ENCODE data around the gene SPCS2.
"Not testable (repeated sequence)": the region's sequence is repeated elsewhere in the genome, so short reads cannot be mapped to it uniquely, and the experiment has no call there.

The SPCS2 gene

DNA sequence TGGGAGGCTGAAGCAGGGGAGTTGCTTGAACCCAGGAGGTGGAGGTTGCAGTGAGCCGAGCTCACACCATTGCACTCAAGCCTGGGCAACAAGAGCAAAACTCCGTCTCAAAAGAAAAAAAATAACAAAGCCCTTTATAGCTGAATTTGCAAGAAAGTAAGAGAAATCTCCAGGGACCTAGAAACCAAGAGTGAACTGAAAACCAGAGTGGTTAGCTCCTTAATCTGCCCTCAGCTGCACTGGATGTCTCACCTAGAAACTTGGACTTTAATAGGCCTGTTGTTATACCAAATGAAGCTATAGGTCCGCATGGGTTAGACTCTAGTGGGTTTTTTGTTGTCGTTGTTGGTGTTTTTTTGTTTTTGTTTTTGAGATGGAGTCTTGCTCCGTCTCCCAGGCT lies 43.8 kb downstream of the SPCS2 start:
- FAIRE-seq (peak; percentile 72), DNase-seq (ENCODE audit: insufficient read length, low spot score) (peak; percentile 10)

DNA sequence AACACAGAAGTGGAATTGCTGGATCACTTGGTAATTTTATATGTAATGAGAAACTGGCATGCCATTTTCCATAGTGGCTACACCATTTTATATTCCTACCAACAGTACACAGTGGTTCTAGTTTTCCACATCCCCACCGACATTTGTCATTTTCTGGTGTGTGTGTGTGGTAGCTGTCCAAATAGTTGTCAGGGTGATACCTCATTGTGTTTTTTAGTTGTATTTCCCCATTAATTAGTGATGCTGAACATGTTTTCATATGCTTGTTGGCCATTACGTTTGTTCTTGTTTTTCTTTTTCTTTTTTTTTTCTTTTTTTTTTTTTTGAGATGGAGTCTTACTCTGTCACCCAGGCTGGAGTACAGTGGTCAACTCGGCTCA lies 51.9 kb downstream of the SPCS2 start:
- FAIRE-seq, result no peak
- DNase-seq (ENCODE audit: insufficient read length, low spot score), result no peak

DNA sequence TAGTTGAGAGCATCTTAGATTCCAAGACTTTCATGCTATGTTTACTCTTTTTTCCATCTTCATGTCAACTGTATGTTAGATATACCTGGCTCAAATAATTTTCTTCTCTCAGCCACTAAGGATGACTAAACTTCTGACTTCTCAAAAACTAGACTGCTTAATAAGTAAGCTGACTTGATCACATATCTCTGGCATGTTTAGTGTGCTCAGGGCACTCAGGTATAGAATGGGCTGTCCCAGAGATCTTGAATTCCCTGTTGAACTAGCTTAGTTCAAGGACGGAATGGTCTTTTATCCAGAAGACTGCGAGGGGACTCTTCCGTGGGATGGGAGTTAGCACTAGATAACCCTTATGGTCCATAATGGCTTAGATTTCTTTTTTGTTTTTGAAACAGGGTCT lies 52.6 kb downstream of the SPCS2 start:
- no peak for DNase-seq (ENCODE audit: insufficient read length, low spot score)
- FAIRE-seq, result peak; percentile 74

DNA sequence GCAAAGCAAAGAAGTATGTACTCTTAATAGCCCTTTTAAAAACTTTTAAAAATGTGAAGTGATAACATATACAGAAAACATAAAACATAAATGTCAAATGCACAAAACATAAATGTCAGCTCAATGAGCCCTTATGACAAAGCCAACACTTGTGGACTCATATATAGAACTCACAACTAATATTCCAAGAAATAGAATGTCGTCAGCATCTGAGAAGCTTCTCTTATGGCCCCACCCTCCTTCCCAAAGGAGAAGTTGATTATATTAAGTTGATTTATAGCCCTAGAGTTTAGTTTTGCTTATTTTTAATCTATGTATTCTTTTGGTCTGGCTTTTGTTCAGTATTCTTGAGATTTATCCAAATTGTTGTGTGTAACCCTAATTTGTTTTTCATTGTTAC lies 53.5 kb downstream of the SPCS2 start:
- DNase-seq (ENCODE audit: insufficient read length, low spot score) (no peak), FAIRE-seq (no peak)

DNA sequence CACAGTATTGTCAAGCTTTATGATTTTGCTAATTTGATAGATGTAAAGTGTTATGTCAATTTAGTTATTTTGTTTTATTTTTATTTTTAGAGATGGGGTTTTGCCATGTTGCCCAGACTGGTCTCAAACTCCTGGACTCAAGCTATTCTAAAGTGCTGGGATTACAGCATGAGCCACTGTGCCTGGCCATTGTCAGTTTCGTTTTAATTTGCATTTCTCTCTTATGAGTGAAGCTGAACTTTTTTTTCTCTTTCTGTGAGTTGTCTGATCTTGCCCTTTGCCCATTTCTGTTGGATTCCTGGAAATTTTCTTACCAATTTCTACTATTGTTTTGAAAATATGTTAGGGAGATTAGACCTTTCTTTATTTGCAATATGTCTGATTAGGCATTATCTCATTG lies 55.1 kb downstream of the SPCS2 start:
- DNase-seq (ENCODE audit: insufficient read length, low spot score) (no peak), FAIRE-seq (no peak)

DNA sequence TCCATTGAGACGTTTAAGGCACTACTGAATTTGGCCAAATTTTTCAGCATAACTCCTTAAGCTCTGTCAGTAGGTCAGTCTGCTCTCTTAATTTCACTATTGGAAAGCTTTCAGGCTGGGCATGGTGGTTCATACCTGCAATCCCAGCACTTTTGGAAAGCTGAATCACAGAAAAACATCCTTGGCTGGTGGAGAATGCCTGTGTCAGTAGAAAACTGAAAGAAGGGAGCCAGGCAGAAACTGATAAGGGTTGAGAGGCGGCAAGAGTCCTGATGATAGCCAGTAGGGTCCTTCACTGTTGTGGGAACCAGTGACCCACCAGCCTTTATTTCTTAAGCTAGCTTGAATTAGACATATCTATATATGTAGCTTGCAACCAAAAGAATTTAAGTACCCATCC lies 62.3 kb downstream of the SPCS2 start:
- DNase-seq (ENCODE audit: insufficient read length, low spot score) (no peak), FAIRE-seq (no peak)

DNA sequence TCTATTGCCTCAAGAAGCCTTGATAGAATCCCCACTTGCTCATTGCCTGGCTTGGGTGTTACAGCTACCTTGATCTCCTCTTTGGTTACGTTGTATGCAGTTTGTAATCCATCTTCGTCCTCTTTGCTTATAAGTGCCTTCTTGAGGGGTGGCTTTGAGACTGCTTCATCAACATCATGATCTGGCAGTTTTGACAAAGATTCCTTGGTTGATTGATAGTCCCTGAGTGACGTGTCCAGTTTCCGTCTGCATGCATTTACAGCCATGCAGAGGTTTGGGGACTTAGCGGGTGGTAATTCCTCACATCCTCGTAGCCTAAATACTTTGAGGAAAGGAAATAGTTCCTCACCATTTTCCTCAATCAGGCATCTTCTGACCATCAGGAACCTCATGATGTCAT lies 62.8 kb downstream of the SPCS2 start:
- FAIRE-seq, result no peak
- DNase-seq (ENCODE audit: insufficient read length, low spot score), result no peak

DNA sequence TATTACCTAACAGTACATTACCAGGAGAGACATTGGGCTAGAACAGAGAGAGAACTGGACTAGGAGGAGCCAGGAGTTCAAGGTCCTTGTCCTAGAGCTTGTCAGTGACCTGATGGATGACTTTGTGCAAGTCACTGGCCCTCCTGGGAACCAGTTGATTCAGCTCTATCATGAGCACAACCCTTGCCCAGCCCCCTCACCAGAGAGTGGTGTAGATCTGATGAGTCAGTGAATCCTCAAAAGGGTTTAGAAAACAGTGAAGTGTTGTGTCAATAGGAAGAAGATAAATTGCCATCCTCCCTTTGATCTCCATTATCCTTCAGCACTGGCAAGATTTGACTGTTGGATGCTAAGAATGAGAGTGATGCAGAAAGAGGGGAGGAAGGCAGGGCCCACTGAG lies 64.0 kb downstream of the SPCS2 start:
- DNase-seq (ENCODE audit: insufficient read length, low spot score) (no peak), FAIRE-seq (no peak)

DNA sequence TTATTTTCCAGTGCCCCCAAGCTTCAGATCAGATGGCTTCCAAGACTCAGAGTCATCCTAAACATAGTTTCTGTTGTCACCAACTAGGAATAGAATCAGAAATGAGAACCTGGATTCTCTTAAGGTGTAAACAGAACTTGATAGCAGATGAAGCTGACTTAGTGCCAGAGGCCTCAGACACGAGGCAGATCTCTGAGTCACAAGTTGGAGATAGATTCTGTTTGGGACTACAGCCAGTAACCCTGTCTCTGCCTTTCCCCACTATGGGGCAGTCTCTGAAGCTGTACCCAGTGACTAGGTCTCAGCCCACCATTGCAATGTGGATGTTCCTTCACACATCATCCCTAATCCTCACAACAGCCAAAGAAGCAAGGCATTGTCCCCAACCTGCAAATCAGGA lies 65.1 kb downstream of the SPCS2 start:
- DNase-seq (ENCODE audit: insufficient read length, low spot score), result no peak
- FAIRE-seq, result no peak

DNA sequence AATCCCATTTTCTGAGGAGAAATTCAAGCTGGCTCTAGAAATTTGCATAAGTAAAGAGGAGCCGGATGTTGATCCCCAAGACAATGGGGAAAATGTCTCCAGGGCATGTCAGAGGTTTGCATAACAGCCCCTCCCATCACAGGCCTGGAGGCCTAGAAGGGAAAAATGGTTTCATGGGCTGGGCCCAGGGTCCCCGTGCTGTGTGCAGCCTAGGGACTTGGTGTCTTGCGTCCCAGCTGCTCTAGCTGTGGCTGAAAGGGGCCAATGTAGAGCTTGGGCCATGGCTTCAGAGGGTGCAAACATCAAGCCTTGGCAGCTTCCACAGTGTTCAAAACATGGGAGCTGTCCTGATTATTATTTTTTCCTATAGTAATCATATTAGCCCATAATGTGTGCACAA lies 70.1 kb downstream of the SPCS2 start:
- not testable (repeated sequence) for FAIRE-seq

DNA sequence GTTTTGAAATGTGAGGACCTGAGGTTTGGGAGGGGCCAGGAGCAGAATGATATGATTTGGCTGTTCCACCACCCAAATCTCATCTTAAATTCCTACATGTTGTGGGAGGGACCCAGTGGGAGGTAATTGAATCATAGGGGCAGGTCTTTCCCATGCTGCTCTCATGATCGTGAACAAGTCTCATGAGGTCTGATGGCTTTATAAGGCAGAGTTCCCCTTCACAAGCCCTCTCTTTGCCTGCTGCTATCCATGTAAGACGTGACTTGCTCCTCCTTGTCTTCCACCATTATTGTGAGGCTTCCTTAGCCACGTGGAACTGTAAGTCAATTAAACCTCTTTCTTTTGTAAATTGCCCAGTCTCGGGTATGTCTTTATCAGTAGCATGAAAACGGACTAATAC lies 71.3 kb downstream of the SPCS2 start:
- FAIRE-seq; DNase-seq (ENCODE audit: insufficient read length, low spot score): not testable (repeated sequence)

More for the DNA sequence above, 70.1 kb downstream of the SPCS2 start:
- DNase-seq (ENCODE audit: insufficient read length, low spot score), result not testable (repeated sequence)

DNA sequence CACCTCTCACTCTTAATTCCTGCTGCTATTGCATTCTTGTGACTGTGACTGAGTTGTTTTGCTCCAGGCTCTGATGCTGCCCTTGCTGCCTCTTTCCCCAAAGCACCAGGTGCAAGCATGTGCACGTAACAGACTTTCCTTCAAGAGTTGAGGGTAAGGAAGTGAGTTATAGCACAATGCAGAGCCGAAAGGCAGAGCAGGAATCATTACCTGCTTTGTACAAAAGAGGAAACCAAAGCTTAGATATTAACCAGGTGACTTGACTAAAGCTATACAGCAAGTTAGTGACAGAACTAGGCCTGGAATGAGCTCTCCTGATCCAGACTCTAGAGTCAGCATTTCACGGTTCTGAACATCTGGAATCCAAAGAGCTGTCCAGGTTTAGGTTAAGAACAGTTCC lies 73.2 kb downstream of the SPCS2 start:
- DNase-seq (ENCODE audit: insufficient read length, low spot score) (peak; percentile 31), FAIRE-seq (peak; percentile 95)

DNA sequence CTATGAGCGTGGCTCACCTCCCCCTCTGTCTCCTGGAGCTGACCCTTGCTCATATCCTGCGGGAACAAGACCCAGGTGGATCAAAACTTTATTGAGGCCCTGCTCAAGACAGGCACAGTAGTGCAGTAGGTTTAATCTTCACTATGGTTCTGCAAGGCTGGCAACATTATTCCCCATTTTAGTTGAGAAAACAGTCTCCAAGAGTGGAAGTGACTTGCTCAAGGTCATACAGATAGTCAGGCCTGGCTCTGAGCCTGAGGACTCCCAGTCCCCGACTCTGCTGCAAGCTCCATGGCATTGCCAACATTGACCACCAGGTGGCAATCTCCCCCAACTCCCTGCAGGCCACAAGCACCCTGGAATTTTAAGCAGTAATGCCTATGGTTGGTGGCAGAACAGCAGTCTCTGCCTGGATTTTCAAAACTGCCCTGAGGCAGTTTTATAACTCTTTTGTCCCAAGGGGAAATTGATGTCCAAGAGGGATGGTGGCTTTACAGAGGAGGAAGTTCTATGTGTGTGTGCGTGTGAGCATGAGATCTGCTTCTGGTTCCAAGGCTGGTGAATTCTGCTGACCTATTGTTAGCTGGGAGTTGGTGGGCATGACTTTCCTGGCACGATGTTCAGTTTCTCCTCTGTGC lies 73.8 kb downstream of the SPCS2 start:
- FAIRE-seq (no peak), DNase-seq (ENCODE audit: insufficient read length, low spot score) (peak; percentile 66)

DNA sequence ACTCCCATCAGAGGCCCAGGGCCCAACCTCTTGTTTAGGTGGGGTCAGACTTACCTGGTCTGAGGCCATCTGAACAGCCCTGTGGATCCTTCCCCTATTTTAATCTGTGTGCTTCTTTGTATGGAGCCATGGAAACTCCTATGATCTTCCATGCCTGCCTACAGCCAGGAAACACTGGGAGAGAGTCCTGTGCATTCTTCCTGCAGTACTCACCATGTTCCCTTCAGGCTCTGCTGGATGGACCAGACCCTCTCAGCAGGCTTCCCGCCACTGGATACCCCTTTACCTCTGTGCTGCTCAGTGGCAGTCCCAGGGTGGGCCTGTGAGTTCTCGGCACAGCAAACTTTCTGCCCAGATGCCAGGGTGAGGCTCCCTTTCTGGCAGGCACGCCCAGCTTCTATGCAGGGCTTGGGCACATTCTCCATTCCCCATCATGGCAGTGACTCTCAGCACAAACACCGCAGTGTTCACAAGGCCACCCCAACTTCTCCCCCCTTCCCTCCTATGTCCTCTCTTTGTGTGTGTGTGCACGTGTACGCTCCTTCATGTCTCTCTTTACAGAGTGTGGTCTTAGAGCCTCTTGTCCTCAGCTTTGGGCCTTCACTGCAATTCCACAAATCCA lies 74.5 kb downstream of the SPCS2 start:
- FAIRE-seq (no peak), DNase-seq (ENCODE audit: insufficient read length, low spot score) (no peak)

DNA sequence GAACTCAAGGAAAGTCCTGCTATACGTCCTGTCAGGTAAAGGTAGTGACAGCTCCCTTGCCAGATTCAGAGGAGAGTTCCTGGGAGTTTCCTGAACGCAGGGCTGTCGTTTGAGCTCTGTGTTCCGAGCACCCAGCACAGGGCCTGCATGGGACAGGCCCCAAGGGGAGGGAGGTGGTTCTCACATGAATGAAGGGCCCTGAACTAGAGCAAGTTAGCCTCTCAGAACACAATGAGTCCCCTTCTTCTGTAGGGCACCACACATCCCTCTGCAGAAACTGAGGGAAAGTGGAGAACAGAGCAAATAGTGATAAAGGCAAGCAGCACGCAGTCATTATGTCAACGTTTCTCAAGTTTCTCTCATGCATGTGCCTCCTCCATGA lies 75.0 kb downstream of the SPCS2 start:
- DNase-seq (ENCODE audit: insufficient read length, low spot score) (no peak), FAIRE-seq (no peak)

DNA sequence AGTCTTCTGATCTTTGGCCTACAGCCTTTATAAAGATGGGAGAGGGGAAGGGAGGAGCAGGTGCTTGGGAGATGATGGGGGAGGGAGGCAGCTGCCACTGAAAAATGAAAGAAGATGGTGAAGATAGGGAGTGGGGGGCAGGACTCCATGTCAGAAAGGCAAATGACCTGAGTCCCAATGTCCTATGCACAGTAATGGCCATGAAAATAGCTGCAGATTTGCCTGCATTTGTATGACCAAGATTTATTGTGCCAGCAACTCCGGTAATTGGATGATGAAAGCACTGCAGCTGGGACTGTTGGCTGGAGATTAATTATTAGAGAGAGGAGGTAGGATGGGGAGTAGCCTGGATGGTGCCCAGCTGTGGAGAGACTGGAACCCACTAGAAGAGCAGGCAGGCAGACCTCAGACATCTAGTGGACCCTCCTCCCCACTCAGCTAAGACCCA lies 75.7 kb downstream of the SPCS2 start:
- FAIRE-seq, result no peak
- no peak for DNase-seq (ENCODE audit: insufficient read length, low spot score)

DNA sequence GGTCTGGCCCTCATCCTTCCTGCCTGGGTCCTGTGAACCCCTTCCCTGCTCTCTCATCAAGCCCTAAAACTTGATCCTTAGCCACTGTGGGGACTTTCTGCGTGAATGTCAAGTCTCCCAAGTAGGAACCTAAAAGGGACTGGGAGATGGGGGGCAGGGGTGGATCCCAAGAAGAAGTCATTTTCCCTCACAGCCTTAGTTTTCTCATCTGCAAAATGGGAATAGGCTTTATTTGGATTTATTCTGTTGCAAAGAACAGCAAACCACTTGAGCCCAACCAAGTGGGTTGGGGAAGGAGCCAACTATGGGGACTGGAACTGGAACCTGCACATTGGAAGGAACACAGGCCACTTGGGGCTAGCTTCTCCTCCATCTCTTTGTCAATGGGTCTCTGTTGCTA lies 76.5 kb downstream of the SPCS2 start:
- FAIRE-seq, result no peak
- no peak for DNase-seq (ENCODE audit: insufficient read length, low spot score)

DNA sequence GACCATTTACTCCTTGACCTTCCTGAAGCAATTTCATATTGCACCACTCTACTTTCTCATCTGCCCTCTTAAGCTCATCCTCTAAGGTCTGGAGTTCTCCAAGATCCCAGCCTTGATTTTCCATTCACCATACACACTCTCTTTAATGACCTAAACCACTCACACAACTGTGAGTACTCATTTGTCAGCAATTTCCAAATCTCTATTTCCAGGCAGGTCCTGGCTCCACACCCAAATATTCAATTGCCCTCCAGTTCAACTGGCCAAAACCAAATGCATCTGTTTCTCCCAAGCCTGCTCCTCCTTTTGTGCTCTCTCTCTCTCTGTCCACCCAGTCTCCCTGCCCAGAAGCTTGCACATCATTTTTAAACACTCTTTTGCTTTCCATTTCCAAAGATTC lies 79.3 kb downstream of the SPCS2 start:
- FAIRE-seq (no peak), DNase-seq (ENCODE audit: insufficient read length, low spot score) (no peak)

Measured in GM19239 (cell line).